Kidney tubule cell (primary cell): ENCODE data around the gene TUT7.

Experiments used
- DNase-seq: peaks from one replicate; pipeline ENCODE4 v3.0.0-alpha.2; 2018; ENCODE audit warnings: low spot score

TUT7 gene

DNA sequence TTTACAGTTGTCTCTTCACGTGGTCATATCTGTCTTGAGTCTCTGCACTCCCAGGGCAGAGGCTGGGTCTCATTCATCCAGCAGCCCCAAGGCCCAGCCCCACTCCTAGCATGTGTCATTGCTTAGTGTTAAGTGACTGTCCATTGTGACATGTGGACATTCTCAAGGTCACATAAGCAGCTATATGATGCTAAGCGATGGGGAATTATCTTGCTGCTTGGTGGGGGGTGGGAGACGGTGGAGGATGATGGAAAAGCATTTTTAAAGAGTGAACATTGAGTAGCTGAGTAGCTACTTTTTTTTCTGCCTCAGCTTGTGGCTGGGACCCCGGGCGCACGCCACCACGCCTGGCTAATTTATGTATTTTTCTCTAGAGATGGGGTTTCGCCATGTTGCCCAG is 94.7 kb downstream of the TUT7 start, which contains the start of gene C9orf153:
C9orf153 (minus strand) TSS at position 101 of the 400 bp plus-strand sequence. CDS start 30,054 bp downstream, outside the sequence.
- DNase-seq: no peak

DNA sequence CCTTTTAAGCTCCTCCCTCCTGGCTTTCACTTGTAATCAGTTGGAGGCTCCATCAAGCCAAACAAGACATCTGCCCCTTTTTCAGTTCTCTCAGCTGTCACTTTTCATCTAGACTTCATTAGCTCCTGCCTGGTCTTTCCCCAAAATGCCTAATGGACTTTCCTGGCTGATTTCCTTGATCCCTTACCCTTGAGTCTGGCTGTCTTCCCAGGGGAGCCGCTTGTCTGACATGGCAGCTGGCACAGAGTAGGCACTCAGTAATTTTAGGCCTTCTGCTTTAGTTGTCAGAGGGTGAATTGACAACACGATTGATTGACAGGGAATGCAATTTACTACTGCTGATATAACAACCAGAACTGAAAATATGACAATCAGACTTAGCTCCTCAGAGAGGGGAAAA is 96.8 kb downstream of the TUT7 start:
- DNase-seq: no peak

DNA sequence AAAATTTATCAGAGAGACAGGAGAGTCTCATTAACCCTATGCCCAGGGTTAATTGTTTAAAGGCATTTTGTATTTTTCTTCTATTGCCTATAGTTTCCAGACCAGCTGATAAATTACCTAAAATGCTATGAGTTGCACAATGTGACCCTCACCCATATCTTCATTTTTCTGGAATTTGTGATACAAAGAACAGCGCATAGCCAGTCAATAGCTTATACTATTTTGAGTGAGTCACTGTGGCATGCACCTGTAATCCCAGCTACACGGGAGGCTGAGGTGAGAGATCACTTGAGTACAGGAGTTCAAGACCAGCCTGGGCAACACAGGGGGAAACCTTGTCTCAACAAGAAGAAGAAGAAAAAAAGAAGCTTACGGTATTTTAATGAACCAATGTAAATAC is 97.6 kb downstream of the TUT7 start:
- no peak for DNase-seq

DNA sequence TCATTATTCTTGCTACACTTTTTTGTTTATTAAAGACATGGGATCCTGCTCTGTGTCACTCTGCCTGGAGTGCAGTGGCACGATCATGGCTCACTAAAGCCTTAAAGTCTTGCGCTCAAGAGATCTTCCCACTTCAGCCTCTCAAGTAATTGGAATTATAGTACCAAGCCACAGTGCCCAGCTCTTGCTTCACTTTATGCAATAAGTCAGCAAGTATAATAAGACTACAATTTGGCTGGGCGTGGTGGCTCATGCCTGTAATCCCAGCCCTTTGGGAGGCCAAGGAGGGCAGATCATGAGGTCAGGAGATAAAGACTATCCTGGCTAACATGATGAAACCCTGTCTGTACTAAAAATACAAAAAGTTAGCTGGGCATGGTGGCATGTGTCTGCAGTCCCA is 100.6 kb downstream of the TUT7 start:
- no peak for DNase-seq

DNA sequence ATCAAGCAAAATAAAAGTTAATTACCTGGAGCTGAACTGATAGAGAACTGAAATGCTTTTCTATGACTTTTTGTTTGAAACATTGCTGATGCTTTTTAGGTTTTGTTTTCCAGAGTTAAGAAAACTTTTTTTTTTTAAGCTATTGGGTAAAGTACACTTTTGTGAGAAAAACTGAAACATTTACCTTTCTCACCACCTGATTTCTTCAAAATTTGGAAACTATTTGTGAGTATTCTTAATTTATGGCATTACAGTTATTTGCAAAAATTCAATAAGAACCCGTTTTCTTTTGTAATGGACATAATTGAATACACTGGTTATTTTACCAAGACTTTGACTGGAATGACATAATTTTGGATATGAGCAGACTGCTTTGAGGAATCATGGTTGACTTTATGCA is 101.3 kb downstream of the TUT7 start:
- no peak for DNase-seq

DNA sequence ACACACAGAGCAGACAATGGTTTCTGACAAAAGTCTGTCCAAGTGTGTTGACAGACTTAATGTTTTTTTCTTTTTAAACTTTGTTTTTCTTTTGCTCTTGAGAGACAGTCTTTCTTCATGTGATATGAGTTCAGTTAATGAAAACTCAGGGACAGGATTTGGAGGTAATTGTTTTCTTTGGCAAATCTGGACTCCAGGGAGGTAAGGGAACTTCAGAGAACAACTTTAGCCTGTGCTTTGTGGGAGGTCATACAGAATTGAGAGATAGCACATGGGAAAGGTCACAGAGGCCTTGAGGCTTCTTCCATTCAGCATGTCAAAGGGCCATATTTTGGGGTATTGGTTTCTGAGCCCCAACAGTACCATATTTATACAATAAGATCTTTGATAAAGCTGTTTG is 104.1 kb downstream of the TUT7 start:
- no peak for DNase-seq

DNA sequence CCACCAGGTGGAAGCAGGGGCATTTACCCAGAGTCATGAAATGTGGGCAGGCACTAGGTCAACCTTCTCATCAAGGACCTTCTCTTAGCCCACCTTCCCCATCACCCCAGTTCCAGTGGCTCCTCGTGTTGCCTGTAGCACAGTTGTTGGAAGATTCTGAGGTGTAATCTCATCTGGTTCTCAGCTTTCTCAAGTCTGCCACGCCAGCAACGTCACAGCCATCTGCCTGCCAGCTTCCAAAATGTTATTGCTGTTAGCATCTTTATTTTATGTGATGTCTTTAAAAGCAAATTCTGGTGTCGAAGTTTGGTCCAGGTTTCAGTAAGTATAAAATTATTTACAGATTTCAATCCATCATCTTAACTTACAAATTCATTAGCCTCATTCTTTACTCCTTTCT is 105.5 kb downstream of the TUT7 start:
- no peak for DNase-seq

DNA sequence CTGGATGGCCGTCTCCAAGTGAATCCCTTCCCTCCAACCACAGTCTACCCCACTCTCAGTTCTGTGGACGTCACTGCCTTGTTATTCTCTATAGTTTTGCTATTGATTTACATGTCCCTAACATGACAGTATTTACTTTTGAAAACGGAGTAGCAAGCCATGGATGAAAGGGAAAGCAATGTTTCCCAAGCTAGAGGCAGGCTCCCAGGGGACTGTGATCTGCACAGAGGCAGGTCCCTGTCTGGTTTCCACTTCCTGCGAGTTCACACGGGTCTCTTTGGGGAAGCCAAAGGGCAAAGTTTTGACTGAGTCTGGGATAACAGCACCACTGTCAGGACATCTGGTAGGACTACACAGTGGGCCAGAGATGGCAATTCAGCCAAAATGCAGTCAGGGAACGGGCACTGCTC is 107.5 kb downstream of the TUT7 start:
- DNase-seq: no peak

DNA sequence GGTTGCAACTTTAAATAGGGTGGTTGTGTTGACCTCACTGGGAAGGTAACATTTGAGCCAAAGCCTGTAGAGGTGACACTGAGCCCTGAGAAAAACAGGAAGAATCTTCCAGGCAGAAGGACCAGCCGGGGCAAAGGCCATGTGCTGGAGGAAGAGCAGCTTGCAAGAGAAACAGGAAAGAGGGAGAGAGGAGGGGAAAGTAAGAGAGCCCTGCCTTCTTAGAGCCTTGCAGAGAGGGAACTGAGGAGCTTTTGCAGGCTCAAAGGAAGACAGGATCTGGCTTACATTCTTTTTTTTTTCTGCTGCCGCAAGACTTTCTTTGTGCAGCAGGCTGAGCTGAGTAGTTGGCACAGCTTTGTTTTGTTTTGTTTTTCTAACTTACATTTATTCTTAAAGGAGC is 112.1 kb downstream of the TUT7 start:
- DNase-seq: no peak

DNA sequence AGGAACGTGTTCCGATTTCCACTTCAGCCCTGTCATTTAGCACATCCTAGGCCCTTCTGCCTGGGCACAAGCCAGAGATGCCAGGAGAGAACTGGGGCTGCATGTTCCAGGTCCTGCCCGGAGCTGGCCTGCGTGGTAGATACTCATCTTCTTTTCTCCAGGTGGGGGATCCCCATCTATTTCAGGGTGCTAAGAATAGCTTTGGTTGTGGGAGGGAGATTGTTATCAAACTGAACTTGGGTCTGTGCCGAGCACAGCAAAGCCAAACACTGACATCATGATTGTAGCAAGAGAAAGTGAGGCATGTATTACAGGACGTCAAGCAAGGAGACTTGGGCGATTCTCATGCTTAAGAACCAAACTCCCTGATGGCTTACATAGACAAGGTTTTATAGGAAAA is 113.0 kb downstream of the TUT7 start:
- no peak for DNase-seq

DNA sequence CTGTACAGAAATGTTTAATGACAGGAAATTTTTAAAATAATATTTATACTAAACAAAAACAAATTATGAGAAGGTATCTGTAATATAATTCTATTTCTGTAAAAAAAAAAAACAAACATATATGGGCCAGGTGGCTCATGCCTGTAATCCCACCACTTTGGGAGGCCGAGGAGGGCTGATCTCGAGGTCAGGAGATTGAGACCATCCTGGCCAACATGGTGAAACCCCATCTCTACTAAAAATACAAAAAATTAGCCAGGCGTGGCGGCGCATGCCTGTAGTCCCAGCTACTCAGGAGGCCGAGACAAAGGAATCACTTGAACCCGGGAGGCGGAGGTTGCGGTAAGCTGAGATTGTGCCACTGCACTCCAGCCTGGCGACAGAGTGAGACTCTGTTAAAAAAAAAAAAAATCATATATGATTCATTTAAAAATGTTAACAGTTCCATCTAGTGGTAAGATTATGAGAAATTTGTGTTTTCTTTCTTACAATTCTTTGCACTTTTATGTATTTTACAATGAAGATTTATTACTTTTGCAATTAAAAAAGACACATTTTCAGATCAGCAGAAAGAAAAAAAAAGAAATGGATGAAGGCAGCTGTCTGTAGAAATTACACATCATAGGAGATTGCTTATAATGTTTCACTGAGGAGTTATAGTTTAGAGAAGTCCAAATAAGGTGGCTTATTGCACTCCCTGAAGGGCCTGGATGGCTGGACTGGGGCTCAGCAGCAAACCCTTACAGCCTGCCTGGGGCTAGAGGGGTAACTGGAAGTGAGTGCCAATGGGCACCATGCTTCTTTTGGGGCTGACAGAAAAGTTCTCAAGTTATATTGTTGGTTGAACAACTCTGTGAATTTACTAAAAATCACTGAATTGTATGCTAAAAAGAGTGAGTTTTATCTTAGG is 115.1 kb downstream of the TUT7 start:
- peak; percentile 10 for DNase-seq
